GM19455 (cell line): ENCODE results near the gene FAT2.
"Not testable (repeated sequence)": the region's sequence is repeated elsewhere in the genome, so short reads cannot be mapped to it uniquely, and the experiment has no call there.

Experiments
- ATAC-seq: cut with Tn5 transposase; IDR thresholded peaks from one replicate; pipeline ENCODE4 v1.9.1; 2021; ENCODE audit not compliant: unreplicated experiment

The FAT2 gene

DNA sequence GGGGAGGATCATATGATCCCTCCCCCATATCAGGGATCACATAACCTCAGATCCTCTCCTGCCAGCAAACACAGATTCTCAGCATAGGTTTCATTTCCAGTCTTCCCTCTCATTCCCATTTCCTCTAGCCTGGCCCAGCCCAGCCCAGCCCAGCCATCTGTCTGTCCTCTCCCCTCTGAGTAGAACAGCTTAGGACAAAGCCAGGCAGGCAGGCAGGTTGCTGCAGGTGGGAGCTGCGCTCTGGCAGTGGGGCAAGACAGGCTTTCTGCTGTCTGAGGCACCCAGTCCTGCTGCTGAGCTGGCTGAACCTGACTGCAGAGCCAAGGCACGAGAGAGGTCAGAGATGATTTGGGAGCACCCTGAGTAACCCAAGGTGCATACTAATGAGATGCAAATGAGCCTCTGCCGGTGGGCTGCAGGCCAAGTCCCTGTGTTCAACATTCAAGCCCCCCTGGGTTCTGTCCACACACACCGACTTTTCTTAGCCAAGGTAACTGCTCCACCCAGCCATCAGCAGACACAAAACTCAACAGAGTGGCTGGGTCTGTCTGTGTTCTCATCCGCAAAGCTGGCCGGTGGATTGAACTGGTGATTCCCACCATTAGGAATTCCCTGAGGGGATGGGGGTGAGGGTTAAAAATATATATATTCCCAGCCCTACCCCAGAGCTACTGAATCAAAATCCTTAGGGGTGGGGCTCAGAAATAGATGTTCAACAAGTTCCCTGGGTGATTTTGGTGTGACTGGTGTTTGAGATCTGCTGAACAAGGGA, 9.1 kb downstream of the FAT2 start:
- no peak for ATAC-seq

DNA sequence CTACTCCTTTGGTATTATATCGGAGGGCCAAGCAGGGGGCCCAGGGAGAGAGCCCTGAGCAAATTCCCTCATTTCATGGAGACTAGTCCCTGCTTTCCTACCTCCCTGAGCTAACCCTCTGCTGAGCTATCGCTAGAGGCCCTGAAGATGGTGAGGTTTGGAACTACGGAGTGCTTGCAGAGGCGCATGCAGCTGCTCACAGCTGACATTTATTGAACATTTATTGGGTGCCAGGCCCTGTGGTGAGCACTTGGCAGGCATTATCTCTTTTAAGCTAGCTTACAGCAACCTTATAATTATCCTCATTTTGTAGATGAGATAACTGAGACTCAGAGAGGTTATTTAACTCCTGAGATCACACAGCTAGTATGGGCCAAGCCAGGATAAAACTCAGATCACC, 9.8 kb downstream of the FAT2 start:
- ATAC-seq = no peak

DNA sequence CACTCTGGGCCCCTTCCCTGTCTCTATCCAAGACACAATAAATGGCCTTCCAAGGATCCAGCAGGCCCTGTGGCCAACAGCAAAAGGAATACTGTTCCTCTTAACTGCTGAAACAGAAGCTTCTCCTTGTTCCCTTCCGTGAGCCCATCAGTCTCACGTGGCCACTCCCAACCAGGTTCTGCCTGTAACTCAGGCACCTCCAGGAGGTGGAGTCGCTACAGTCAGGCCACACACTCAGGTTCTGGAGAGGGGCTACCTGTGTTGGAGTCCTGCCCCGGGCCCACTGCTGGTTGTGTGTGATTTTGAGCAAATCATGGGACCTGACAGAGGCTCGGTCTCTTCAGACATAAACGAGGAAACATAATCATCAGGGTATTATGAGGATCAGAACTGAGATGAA, 10.3 kb downstream of the FAT2 start:
- ATAC-seq = no peak

DNA sequence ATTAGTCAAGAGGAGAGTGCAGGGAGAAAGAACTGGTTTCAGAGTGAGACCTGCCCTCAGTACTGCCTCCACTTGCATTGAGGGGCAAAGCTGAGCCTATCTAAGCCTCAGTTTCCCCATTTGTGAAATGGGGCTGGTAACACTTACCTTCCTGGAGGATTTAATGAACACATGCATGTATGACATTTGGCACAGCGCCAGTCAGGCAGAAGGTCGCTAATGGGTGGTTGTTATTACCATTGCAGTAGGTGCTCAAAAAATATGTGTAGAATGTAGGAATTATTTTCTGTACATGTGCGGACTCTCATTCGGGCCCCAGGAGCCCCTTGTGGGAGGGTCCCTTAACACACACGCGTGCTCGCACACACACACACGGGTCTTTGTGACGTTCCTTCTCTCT, 10.9 kb downstream of the FAT2 start:
- ATAC-seq = no peak

DNA sequence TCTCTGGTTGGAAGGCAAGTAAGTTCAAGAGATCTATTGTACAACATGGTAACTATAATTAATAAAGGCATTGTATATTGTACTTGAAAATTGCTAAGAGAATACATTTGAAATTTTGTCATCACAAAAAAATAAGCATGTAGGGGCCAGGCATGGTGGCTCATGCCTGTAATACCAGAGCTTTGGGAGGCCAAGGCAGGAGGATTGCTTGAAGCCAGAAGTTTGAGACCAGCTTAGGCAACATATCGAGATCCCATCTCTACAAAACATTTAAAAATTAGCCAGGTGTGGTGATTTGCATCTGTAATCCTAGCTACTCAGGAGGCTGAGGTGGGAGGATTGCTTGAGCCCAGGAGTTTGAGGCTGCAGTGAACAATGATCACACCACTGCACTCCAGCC, 12.0 kb downstream of the FAT2 start:
- not testable (repeated sequence) for ATAC-seq

DNA sequence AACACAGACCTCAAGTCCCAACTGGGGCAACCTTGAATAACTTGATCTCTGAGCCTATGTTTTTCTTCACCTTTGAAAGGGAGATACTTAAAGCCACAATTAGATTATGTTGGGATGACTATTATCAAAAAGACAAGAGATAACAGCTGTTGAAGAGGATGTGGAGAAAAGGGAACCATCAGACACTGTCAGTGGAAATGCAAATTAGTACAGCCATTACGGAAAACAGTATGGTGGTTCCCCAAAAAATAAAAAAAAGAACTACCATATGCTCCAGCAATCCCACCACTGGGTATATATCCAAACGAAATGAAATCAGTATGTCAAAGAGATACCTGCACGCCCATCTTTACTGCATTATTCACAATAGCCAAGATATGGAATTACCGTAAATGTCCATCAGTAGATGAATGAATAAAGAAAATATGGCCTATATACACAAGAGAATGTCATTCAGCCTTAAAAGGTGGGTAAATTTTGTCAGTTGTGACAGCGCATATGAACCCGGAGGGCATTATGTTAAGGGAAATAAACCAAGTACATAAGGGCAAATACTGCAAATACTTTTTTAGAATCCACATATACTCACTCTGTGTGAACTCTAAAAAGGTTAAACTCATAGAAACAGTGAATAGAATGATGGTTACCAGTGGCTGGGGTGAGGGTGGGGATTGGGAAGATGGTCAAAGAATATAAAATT, 12.7 kb downstream of the FAT2 start:
- no peak for ATAC-seq

DNA sequence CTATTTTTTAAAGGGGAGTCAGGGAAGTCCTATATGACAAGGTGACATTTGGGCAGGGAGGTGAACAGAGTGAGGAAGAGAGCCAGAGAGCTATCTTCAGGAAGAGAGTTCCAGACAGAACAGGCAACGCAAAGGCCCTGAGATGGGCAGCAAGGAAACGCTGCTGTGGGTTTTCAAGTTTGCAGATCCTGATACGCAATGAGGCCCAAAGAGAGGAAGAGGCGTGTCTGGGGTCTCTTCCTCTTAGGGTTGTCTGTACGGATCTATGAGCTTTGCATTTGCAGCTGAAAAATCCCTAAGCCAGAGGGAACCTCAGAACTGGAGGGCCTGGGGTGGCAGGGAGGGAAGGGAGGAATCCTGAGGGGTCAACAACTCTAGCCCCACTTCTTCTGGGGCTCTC, 13.6 kb downstream of the FAT2 start:
- no peak for ATAC-seq

DNA sequence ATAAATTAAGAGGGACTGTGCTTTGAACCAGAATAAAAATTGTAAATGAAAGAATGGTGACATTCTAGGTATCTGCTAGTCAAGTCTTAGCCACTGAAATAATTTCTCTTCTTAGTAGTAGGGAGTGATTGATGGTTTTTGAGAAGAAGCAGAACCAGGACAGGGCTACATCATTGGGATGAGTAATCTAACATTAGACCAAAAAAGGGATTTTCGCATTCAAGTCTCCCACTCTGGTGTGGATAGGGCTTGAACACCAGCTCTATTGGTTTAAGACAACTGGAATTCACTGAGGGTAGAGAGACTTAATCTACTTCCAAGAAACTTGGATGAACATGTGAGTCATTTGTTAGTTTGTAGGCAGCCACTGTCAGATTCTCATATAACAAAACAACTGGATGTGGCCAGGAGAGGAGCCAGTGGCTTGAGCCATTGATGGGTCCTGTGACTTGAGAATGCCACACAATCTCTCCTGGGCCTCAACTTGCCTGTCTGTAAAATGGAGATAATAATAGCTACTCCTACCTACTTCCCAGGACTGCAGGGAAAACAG, 16.6 kb downstream of the FAT2 start:
- no peak for ATAC-seq

DNA sequence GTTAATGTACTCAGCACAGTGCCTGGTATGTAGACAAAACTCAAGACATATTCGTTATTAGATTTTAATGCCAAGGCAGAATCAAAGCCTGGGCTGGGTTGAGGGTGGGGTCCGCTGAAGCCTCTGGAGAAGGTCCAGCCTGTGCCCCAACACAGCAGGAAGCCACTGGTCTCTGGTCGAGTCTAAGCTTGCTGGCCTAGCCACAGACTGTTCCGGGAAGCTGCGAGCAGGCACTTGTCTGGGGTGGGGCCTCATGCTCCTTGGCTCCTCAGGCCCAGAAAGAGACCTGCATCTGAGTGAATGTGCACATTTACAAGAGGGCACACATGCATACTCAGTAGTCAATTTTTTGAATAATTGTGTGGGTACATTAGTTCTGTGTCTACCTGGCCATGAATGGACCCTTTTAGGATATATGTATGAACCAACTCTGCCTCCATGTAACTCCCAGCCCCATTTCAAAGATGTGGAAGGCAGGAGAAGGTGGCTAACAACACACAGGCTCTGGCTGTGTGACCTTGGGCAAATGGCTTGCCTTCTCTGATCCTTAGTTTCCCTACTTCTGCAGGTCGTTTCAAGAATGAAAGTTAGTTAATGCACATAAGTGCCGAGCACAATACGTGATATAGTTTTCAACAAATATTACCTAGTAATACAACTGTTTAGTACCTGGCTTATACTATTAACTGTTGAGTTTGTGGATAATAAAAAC, 18.3 kb downstream of the FAT2 start:
- no peak for ATAC-seq

DNA sequence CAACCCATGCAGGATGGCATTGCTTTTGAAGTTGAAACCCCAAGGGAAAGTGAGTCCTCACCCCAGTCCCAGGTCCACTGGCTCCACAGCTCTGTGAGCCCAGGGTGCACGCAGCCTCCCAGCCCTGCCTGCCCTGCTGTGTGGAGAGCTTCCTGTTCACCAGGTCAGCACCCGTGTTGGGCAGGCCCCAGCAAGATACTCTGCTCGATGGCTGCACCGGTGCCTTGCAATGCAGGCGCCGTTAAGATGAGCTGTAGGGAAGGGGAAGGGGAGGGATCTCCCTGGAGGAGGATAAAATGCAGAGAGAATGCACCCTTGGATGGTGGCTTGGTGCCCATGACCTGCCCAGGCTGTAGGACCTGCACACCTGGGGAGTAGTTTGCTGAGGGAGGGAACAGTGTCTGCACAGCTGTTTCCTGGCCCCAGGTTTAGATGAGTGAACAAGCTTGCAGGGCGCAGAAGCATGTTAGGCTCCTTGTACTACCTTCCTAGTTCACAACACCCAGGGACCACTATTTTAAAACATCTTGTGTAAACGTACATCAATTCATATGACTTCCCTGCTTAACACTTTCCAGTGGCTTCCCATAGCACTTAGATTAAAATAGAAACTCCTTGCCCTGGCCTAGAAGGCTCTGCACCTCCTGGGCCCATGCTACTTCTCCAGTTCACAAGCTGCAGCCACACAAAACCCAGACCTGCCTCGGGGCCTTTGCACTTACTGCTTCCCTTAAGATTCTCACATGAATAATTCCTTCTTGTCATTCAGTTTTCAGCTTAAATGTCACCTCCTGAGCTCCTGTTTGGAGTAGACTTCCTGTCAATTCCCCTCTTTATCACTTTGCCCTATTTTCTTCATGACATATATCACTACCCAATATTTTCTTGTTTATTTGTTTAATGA, 19.6 kb downstream of the FAT2 start:
- no peak for ATAC-seq

DNA sequence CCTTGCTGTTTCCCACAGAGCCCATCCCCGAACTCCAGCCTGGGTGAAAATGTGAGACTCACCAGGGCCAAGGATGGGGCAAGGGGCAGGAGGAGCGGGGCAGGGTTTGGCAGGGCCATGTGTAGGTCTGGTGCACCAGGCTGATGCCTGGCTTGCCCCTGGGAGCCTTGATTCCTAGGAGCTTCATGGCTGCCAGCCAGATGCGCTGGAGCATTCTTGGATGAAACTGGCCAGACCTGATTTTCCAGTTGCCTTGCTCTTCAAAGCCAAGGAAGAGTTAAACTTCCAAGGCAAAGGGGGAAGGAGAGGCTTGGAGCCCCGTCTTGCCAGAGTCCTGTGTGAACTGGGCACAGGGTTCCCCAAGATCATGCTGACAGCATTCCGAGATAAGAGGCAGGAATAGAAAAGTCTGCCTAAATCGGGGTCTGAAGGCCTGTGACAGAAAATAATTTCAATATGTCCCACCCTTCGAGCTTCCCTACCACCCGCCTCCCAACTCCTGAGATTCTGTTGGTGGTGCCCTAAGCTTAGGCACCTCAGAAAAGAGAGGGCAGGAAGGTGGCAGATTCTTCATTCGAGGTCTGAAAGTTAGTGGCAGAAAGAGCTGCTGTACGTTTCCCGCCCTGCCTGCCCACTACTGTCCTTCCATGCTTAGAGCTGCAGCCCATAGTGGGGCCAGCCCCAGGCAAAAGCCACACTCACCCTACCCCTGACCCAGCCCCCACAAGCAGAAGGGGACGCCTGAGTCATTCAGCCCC, 20.4 kb downstream of the FAT2 start:
- no peak for ATAC-seq

DNA sequence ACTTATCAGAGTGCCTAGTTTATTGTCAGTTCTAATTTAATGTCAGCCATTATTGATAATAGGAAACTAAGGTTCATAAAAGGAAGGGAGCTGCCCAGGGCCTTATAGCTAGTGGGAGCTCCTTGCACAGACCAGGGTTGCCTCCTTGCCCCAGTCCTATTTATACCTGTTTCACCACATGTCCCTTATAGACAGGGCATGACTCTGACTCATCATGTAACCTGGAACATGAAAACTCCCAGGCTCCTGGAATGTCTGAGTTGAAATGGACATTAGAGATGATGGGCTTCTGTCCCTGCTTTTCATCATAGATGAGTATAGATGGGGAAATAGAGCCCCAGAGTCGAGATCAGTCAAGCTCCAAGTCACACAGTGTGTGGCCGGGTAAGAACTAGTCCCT, 21.1 kb downstream of the FAT2 start:
- no peak for ATAC-seq

DNA sequence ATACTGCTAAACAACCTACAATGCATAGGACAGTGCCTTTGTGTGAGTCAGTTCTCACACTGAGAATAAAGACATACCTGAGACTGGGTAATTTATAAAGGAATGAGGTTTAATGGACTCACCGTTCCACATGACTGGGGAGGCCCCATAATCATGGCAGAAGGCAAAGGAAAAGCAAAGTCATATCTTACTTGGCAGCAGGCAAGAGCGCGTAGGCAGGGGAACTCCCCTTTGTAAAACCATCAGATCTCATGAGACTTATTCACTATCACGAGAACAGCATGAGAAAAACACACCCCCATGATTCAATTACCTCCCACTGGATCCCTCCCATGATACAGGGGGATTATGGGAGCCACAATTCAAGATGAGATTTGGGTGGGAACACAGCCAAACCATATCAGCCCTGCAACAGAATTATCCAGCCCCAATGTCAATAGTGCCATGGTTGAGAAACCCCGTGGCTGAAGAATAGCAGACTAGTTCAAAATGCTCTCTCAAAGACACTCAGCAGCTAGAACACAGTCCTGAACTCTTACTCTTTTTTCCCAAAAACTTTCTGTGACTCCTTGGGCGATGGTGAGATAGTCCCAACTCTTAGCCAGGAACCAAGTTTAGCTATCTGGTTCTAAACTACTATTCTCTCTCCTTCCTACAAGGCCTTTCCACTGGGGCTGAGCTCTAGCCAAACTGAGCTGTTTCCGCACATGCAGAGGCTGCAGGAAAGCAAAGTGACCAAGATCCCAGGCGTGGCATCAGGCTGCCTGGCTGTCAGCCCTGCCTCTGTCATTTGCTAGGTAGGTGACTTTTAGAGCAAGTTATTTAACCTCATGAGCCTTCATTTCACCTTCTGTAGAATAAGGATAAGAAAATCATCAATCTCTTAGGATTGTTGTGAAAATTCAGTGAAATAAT, 21.7 kb downstream of the FAT2 start:
- no peak for ATAC-seq

DNA sequence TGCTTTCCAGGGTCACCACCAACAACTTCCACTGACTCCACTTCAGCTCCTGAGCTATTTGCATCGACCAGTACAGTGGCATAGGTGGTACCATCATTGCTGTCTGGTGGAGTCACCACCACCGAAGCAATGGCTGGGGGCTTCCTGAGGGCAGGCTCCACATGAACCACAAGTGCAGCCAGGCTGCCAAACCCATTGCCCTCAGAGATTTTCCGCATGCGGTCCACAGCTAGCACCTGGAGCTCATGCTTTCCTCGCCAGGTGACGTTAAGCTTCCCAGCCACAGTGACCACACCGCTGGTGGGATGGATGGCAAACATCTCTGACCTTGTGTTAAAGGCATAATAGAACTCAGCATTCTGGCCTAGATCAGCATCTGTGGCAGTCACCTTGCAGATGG, 23.1 kb downstream of the FAT2 start:
- no peak for ATAC-seq

DNA sequence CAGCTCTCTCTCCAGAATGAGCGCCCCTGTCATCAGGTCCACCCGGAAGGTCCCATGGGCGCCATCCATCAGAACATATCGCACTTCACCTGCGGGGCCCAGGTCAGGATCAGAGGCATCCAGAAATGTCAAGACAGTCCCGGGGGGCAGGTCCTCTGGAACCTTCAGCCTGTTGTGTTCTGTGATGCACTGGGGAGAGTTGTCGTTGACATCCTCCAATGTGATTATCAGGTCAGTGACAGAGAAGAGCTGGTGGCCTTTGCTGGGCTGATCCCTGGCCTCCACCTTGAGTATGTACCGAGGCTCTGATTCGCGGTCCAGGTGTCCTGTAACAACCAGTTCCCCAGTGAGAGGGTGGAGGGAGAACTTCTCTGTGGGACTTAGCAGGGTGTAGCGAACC, 25.2 kb downstream of the FAT2 start:
- ATAC-seq = no peak

DNA sequence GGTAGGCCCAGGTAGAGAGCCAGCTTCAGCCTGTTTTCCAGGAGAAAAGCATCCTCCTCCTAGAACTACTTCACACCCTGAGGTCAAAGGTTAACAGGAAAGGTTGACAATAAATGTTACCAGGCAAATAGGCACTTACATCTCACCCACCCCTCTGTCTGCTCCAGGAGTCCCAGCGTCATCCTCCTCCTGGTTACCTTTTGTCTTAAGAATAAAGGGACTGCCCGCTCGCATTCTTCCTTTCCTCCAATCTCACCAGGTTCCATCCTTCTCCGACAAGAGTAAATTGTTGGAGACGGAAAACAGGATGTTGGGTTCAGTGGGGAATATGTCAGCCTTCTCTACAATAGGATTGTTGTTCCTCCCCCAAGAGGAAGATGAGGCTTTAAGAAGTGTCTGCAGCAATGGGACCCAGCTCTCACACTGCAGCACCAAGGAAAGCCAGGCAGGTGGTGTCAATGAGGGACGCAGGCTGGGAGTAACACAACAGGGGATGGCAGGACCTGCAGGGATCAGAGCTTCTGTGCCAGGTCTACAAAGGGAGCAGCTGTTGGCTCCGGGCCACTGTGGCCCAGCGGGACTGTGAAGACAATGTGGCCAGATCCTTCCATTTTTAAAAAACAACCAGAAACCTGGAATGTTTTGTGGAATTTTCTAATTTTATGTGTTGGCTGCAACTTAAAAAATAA, 29.0 kb downstream of the FAT2 start:
- ATAC-seq = no peak

DNA sequence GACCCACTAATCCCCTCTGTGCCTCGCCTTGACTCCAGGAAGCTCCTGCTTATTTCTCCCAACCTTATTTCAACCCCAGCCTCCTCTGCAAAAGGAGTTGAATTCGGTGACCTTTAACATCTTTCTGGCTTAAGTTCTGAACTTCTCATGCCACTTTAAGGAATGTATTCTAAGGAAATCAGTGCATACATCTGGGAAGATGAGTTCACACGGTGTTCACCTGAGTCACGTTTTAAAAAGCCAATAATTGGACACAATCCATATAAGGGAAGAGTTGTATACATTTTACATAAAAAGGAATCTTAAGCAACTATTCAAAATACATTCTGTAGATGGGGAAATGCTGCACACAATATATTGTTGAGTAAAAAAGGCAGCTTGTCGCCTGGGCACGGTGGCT, 33.2 kb downstream of the FAT2 start:
- no peak for ATAC-seq

DNA sequence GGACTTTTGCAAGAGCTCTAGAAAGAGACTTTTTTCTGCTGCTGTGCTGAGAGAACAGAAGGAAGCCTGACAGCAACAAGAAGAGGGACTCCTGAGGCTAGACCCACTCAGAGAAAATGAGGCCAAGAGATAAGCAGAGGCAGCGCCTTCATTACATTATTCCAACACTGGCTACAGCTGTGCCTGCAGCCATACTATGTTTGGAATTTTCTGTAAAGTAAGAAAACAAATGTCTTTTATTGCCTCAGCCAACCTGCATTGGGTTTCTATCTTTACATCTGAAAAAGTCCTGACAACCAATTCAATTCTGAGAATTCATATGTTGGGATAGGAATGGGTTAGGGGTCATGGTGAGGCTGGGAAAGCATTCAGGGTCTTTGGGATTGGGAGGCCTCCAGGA, 33.7 kb downstream of the FAT2 start:
- ATAC-seq = no peak
